ENCODE data around the gene WDR17.
A peak's percentile ranks its signal among the peaks of the same experiment; 100 is the strongest.

The WDR17 gene

DNA sequence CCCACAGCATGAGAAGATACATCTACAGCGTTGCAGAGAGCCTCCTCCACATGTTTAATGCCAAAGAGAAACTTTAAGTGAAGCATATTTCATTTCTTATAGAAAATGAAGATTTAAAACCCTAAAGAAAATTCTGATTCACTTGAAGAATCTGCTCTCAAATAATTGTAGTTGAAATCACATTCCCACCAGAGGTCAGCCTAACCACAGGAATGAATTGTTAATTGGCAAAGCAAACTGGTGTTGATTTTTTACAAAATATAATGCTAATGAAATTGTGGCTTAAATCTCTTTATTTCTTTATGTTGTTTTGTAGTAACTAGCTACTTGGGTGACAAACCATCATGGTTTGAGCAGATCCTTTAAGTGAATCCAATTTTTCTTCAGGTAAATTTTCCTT lies 31.1 kb upstream of the WDR17 start:
- TF ChIP-seq, protein P1, sequence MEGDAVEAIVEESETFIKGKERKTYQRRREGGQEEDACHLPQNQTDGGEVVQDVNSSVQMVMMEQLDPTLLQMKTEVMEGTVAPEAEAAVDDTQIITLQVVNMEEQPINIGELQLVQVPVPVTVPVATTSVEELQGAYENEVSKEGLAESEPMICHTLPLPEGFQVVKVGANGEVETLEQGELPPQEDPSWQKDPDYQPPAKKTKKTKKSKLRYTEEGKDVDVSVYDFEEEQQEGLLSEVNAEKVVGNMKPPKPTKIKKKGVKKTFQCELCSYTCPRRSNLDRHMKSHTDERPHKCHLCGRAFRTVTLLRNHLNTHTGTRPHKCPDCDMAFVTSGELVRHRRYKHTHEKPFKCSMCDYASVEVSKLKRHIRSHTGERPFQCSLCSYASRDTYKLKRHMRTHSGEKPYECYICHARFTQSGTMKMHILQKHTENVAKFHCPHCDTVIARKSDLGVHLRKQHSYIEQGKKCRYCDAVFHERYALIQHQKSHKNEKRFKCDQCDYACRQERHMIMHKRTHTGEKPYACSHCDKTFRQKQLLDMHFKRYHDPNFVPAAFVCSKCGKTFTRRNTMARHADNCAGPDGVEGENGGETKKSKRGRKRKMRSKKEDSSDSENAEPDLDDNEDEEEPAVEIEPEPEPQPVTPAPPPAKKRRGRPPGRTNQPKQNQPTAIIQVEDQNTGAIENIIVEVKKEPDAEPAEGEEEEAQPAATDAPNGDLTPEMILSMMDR (conservative IDR thresholded peaks at IDR 0.05; ENCODE audit: low read depth, low read length): peak; percentile 8
- peak; percentile 66 for DNase-seq (ENCODE audit: low read depth)
- no peak overlapping the region for H3K4me3 ChIP-seq (ENCODE audit: low read depth, low read length)

DNA sequence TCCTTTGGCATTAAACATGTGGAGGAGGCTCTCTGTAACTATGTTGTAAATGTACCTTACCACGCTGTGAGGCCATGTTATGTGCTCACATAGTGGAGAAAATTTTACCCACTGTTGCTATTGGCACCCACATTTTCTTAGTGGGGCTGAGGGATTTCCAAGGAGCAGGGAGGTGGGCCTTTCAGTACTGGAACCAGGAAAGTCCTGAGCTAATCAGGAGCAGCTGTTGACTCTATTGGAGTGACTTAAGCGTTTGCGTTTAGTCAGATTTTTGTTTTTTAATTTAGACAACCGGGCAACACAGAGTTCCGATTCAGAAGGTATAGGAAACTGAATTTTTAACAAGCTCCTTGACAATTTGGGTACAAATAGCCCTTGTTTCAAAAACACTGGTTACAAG lies 30.7 kb upstream of the WDR17 start:
- no peak for DNase-seq (ENCODE audit: low read depth)
- no peak overlapping the region for H3K4me3 ChIP-seq (ENCODE audit: low read depth, low read length)
- TF ChIP-seq, protein P1 (conservative IDR thresholded peaks at IDR 0.05; ENCODE audit: low read depth, low read length): no peak

DNA sequence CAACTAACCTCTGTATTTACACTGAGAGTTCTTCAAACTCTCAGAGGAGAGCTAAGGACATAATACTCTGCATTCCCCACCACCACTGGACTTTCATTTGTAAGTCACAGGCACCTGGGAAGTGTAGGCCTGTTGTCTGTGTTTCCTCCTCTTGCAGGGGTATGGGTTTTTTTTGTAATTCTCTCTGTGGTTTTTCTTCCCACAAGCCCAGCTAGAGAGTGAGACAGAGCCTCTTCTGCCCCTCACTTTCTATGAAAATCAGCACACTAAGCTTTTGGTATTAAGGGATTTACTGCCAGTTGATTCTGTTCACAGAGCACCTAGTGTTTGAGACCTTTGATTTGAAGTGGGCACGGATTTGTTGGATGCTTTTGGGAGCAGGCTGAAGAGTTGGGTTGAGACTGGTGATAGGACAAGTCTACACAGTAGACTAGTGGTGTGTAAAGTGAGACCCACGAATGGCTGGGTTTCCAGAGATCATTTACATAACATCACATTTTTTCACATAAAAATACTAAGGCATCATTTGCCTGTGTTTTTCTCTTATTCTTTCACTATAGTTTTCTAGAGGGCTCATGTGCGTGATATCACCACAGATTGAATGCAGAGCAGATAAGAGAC lies 28.9 kb upstream of the WDR17 start:
- TF ChIP-seq, protein P1 (conservative IDR thresholded peaks at IDR 0.05; ENCODE audit: low read depth, low read length): no peak
- no peak overlapping the region for H3K4me3 ChIP-seq (ENCODE audit: low read depth, low read length)
- no peak for DNase-seq (ENCODE audit: low read depth)

DNA sequence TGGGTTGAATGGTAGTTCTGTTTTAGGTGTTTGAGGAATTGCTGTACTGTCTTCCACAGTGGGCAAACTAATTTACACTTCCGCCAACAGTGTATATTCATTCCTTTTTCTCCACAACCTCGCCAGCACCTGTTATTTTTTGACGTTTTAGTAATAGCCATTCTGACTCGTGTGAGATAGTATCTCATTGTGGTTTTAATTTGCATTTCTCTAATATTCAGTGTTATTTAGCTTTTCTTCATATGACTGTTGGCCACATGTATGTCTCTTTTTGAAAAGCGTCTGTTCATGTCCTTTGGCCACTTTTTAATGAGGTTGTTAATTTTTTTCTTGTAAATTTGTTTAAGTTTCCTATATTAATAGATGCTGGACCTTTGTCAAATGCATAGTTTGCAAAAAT lies 26.9 kb upstream of the WDR17 start:
- TF ChIP-seq, protein P1 (conservative IDR thresholded peaks at IDR 0.05; ENCODE audit: low read depth, low read length): no peak
- H3K4me3 ChIP-seq (ENCODE audit: low read depth, low read length): no peak overlapping the region
- no peak for DNase-seq (ENCODE audit: low read depth)

DNA sequence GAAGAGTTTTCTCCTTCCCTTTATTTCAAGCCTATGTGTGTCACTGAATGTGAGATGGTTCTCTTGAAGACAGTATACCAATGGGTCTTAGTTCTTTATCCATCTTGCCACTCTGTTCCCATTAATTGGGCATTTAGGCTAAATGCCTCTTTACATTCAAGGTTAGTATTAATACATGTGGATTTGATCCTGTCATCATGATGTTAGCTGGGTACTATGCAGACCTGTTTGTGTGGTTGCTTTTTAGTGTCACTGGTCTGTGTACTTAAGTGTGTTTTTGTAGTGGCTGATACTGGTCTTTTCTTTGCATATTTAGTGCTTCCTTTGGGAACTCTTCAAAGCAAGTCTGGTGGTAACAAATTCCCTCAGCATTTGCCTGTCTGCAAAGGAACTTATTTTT lies 23.4 kb upstream of the WDR17 start:
- no peak overlapping the region for H3K4me3 ChIP-seq (ENCODE audit: low read depth, low read length)
- TF ChIP-seq, protein P1 (conservative IDR thresholded peaks at IDR 0.05; ENCODE audit: low read depth, low read length): no peak
- DNase-seq (ENCODE audit: low read depth): no peak

DNA sequence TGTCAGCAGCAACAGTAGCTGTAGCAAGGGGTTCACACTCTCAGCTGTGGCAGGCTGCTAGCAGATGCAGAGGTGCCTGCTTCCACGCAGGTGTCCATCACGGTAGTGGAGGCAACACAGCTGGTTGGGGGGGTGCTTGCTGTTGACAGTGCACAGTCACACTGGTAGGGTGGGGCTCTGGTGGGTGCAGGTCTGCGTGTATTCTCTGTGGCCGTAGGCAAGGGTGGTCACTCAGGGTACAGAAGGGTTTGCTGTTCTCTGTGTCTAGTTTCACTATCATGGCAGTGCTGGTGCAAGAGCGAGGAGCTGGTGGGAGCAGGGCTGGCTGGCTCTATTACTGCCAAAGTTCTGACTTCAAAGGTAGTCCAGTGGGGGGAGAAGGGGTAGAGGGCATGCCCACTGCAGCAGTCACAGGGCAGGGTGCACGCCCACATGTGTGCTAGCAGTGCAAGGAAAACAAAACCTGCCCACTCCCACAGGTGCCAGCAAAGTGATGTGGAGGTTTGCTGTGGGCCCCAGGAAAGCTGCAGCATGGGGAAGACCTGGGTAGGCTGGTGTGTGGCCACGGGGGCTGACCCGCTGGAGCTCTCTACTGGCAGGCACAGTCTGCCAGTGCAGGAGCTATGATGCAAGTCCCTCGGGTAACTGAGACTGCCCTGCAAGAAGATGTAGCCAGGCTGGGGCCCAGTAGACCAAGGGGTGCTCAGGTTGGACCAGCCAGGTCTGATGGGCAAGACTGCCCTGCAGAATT lies 21.6 kb upstream of the WDR17 start:
- no peak overlapping the region for H3K4me3 ChIP-seq (ENCODE audit: low read depth, low read length)
- TF ChIP-seq, protein P1 (conservative IDR thresholded peaks at IDR 0.05; ENCODE audit: low read depth, low read length): no peak
- no peak for DNase-seq (ENCODE audit: low read depth)

DNA sequence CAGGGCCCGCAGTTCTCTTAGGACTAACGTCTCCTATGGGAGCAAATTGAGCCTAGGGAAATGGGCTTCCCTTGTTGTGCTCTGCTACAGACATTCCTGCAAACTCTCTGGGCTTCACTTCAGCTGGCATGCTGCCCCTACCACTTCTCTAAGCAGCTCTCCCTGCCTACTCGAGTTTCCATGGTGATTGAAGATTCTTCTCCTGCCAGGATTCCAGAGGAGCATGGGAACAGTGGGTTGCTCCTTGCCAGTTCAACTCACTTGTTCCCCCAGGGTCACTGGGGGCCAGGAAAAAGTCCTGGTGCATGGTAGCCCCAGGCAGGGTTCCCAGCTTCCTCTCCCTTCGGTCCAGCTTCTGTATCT lies 21.1 kb upstream of the WDR17 start:
- TF ChIP-seq, protein P1 (conservative IDR thresholded peaks at IDR 0.05; ENCODE audit: low read depth, low read length): no peak
- DNase-seq (ENCODE audit: low read depth): no peak

More for the DNA sequence above, 21.1 kb upstream of the WDR17 start:
- H3K4me3 ChIP-seq (ENCODE audit: low read depth, low read length): no peak overlapping the region
